ENCODE results near the gene FSD1.

GRCh38 chr19:4291184-4291732 is 13.1 kb upstream of the FSD1 start:
- no peak for TF ChIP-seq CTCF (IDR thresholded peaks at IDR 0.05)
- no peak for TF ChIP-seq EZH2 (IDR thresholded peaks at IDR 0.05)
